Endodermal cell (in vitro differentiated cells): ENCODE measurements around the gene LMCD1. TPM values are rescaled to one million over a fixed set of nuclear protein-coding genes. Genes with fewer than 3 reads are reported as not detected.

Experiments
- DNase-seq: peaks from one replicate; pipeline ENCODE4 v3.0.0-alpha.2; 2017
- H3K27ac ChIP-seq: 2 replicates; pipeline ENCODE4 v1.5.1; 2013; ENCODE audit warnings: mild to moderate bottlenecking, low read depth, low read length, moderate library complexity
- H3K27me3 ChIP-seq: 2 replicates; pipeline ENCODE4 v1.6.1; 2013; ENCODE audit warnings: mild to moderate bottlenecking, low read length, moderate library complexity; ENCODE audit not compliant: insufficient read depth, control insufficient read depth, poor library complexity, severe bottlenecking
- H3K36me3 ChIP-seq: 2 replicates; pipeline ENCODE4 v1.7.0; 2013; ENCODE audit warnings: mild to moderate bottlenecking, low read length, moderate library complexity; ENCODE audit not compliant: control insufficient read depth, insufficient read depth
- H3K4me1 ChIP-seq: one replicate; pipeline ENCODE4 v1.7.0; 2013; ENCODE audit warnings: low read length; ENCODE audit not compliant: control insufficient read depth, insufficient read depth
- H3K4me3 ChIP-seq: 2 replicates; pipeline ENCODE4 v1.5.1; 2013; ENCODE audit warnings: mild to moderate bottlenecking, low read length, moderate library complexity
- H3K9ac ChIP-seq: 2 replicates; pipeline ENCODE4 v1.6.1; 2013; ENCODE audit warnings: mild to moderate bottlenecking, low read length, moderate library complexity; ENCODE audit not compliant: poor library complexity, severe bottlenecking; ENCODE audit errors: extremely low read depth
- H3K9me3 ChIP-seq: 2 replicates; pipeline ENCODE4 v1.6.1; 2013; ENCODE audit warnings: mild to moderate bottlenecking, low read length, moderate library complexity; ENCODE audit not compliant: control insufficient read depth
- H3K27ac Mint-ChIP-seq: 2 replicates; pipeline ENCODE4 v1.8.0; 2020; ENCODE audit warnings: mixed read lengths
- H3K27me3 Mint-ChIP-seq: 2 replicates; pipeline ENCODE4 v1.8.0; 2021; ENCODE audit warnings: mild to moderate bottlenecking, mixed read lengths; ENCODE audit not compliant: insufficient read depth
- H3K36me3 Mint-ChIP-seq: 2 replicates; pipeline ENCODE4 v1.8.0; 2020; ENCODE audit warnings: low read depth, mixed read lengths
- H3K4me1 Mint-ChIP-seq: 2 replicates; pipeline ENCODE4 v1.8.0; 2020; ENCODE audit warnings: mixed read lengths
- H3K4me3 Mint-ChIP-seq: 2 replicates; pipeline ENCODE4 v1.8.0; 2020; ENCODE audit warnings: mild to moderate bottlenecking, moderate library complexity, mixed read lengths
- H3K9me3 Mint-ChIP-seq: 2 replicates; pipeline ENCODE4 v1.8.0; 2020; ENCODE audit warnings: mild to moderate bottlenecking, mixed read lengths
- CTCF ChIP-seq: fragments of 200-600 bp; sonication (generic); conservative IDR thresholded peaks from 2 replicates; pipeline ENCODE4 v1.5.0; 2021; ENCODE audit warnings: antibody characterized with exemption, mild to moderate bottlenecking
- WGBS, 2 experiments: methylation state at CpG; one replicate each; pipeline versions ENCODE4 v1.1.5 to v1.1.7; 2013; ENCODE audit warnings: missing lambda C conversion rate in 2 of 2, mixed read lengths in 1 of 2; ENCODE audit not compliant: insufficient coverage in 1 of 2, insufficient read length in 1 of 2; 5-methylcytosine and 5-hydroxymethylcytosine counted together
- total RNA-seq, 2 donors: library from RNA; stranded (reverse); fragmentation: NEBNext Ultra II Directional in 1 of 2; extraction: Animal tissue kit (Norgen Biotek cat#: 25700) in 1 of 2; gene quantifications; 2 replicates in 1 of 2; 3 replicates in 1 of 2; pipeline ENCODE4 v1.2.1, GENCODE V29; 2021

The LMCD1 gene
- total RNA-seq, 2 donors from 2014 or later: 20.7 to 35.7 TPM

DNA sequence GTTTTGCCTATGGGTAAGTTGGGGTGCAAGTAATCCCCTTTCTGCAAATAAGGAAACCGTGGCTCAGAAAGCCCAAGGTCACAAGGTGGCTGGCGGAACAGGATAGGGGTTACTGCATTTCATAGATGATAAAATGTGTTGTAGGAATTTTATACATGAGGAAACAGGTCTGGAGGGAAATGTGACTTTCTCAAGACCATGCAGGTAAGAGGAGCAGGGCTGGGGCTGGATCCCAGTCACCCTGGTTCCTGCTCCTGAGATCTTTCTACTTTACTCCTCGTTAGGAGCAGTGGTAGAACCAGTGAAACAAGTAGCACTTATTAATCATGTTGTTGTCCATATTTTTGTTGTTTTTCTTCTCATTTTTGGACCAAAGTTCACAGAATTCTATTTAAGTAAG is 79.8 kb downstream of the LMCD1 start:
- H3K9me3 Mint-ChIP-seq: no peaks in the 10 kb centered on the region
- no peaks in the 10 kb centered on the region for H3K27me3 Mint-ChIP-seq
- no peaks in the 10 kb centered on the region for H3K27me3 ChIP-seq
- DNase-seq: no peak
- H3K4me3 Mint-ChIP-seq: no peak overlapping the region
- no peak for TF ChIP-seq CTCF
- H3K36me3 ChIP-seq: peaks cover 3% of the 10 kb centered on the region
- no peak overlapping the region for H3K27ac ChIP-seq
- 90 to 100% methylated on average over 3 of the region's 3 CpGs for WGBS, 2 experiments
- no peak overlapping the region for H3K4me3 ChIP-seq
- H3K9me3 ChIP-seq: no peaks in the 10 kb centered on the region
- no peaks in the 10 kb centered on the region for H3K4me1 ChIP-seq
- H3K36me3 Mint-ChIP-seq: no peaks in the 10 kb centered on the region
- H3K9ac ChIP-seq: no peak overlapping the region
- H3K27ac Mint-ChIP-seq: no peak overlapping the region
- peaks cover 8% of the 10 kb centered on the region for H3K4me1 Mint-ChIP-seq

DNA sequence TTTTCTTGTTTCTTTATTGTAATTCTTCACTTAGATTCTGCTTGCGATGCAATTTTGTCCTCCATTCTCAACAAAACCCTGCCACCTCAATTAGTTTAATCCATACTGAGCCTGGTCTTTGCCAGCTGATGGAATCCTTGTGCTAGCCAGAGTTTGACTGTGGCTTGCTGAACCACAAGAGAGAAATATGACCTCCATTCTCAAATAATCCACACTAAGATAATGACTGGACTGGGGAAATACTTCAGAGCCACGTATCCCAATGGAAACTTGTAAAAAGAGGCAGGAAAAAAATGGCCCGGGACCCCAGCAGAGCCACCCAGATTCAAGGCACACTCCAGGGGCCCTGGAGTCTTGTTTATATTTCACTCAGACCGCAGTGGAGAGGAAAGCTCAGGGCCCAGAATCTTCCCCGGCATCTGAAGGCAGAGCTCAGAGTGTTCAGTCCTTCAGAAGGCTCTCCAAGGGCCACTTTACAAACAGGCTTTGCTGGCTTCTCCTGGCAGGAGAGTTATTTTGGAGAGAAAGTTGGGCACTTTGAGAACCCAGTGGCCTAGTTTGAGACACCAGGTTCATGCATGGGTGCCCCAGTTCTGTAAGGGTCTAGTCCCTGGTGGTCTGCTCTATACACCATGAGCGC is 80.3 kb downstream of the LMCD1 start:
- Histone ChIP-seq H3K9ac (no peak overlapping the region), H3K36me3 (no peaks in the 10 kb centered on the region), H3K27me3 (no peaks in the 10 kb centered on the region), H3K27ac (no peak overlapping the region), H3K9me3 (no peaks in the 10 kb centered on the region), H3K4me1 (no peaks in the 10 kb centered on the region), H3K4me3 (no peak overlapping the region)
- H3K4me3 Mint-ChIP-seq: no peak overlapping the region
- 92 to 100% methylated on average over 5 to 6 of the region's 6 CpGs for WGBS, 2 experiments
- no peaks in the 10 kb centered on the region for H3K9me3 Mint-ChIP-seq
- H3K27me3 Mint-ChIP-seq: no peaks in the 10 kb centered on the region
- H3K36me3 Mint-ChIP-seq: no peaks in the 10 kb centered on the region
- TF ChIP-seq CTCF: no peak
- peaks cover 8% of the 10 kb centered on the region for H3K4me1 Mint-ChIP-seq
- DNase-seq: no peak
- no peak overlapping the region for H3K27ac Mint-ChIP-seq

GRCh38 chr3:8584661-8585060 is 83.0 kb downstream of the LMCD1 start:
- Histone ChIP-seq H3K9ac (no peak overlapping the region), H3K4me1 (no peaks in the 10 kb centered on the region), H3K27me3 (no peaks in the 10 kb centered on the region), H3K9me3 (no peaks in the 10 kb centered on the region), H3K4me3 (no peak overlapping the region), H3K36me3 (no peaks in the 10 kb centered on the region), H3K27ac (no peak overlapping the region)
- Mint-ChIP-seq H3K4me3 (no peak overlapping the region), H3K27ac (no peak overlapping the region), H3K9me3 (no peaks in the 10 kb centered on the region), H3K4me1 (peaks cover 8% of the 10 kb centered on the region), H3K36me3 (no peaks in the 10 kb centered on the region), H3K27me3 (no peaks in the 10 kb centered on the region)
- TF ChIP-seq CTCF: no peak
- no peak for DNase-seq
- WGBS, 2 experiments: 91 to 100% methylated on average over 1 to 2 of the region's 2 CpGs
